NCI-H2196 (cell line): ENCODE data around the gene PRDM2.

ENCODE experiments used
- DNase-seq: peaks from one replicate; lab custom pipeline; 2025; ENCODE audit not compliant: unreplicated experiment; lab: John Stamatoyannopoulos, UW

The PRDM2 gene

DNA sequence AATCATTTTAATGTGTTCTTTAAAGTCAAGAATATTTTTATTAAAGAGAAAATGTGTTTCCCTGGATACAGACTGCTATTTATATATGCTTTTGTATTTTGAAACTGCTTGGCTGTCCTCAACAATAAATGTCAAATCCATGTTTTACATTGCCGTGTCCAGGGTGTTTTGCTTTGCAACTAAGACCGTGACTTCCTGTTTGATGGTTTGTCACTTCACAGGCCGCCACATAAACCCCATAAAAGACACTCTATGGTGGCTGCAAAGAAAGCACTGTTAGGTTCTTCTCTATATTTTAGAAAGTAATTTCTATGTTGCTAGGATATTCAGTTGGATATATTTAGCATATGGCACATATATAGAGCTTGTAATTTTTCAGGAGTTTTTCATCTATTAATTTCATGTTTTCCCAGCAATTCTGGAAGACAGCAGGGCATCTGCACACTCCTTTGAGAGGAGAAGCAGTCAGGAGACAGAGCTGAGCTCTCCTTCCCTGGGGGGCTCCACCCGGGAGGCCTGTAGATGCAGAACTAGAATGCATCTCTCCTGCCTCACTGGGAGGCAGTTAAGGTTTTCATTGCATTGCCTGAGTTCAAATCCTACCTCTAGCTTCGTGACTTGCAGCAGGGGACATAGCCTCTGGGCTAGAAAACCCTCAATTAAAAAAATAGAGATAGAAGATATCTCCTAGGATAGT, 33.1 kb downstream of the PRDM2 start:
- DNase-seq: no peak

DNA sequence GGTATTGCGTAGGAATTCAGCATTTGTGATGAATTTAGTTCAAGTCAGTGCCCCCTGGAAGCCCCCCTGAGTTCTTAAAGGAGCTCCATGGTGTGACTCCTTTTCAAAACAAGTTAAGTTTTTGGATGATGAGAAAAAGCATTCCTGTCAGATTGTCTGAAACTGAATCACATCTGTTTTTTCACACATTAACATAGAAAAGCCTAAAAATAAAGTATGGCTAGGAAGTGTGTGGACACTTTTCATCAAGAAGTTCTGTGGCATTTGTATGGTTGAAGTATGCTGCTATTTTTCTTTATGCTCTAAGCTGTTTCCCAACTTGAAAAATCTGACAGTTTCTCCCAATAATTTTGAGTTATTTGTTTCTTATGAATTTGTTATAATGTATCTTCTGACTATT, 33.7 kb downstream of the PRDM2 start:
- DNase-seq: no peak

DNA sequence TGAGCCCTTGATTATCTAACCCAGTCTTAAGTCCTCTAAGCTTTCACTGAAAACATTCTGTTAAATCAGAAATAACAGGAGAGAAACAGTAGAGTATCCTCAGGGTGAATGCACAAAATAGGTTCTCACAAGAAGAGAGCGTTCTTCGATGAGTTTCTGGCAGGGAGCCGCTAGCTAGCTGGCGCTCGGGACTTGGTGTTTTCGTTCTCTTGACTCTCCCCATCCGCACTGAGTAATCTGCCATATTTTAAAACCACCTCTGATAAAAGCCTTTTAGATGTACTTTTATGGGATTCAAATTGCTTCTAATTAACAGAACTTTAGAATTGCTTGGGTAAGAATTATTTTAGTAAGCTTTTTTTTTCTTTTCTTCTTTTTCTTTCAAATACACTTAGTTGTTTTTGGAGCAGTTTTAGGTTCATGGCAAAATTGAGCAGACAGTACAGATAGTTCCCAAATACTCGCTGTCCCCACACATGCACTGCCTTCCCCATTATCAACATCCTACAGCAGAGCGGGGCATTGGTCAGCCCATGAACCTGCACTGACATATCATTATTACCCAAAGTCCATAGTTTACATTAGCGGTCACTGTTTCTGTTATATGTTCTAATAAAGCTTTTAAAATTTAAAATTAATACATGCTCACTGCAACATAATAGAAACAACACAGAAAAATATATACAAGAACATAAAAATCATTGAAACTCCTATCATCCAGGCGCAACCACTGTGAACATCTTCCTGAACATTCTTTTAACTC, 35.4 kb downstream of the PRDM2 start:
- DNase-seq: no peak

DNA sequence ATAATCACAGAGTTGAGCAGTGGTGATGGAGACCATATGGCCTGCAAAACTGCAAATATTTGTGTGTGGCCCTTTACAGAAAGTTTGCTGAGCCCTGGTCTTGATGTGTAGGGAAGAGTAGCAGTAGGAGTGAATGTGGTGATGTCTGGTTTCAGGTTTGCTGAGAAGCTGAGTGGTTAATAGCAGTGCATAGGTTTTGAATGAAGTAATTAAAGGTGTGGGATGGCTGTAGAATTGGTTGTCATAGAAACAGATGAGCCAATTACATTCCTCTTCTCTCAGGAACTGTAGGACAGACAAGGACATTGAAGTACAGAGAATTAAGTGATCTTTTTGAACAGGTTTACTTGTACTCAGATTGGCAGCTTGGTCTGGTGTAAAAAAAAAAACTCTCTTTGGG, 37.4 kb downstream of the PRDM2 start:
- peak; percentile 14 for DNase-seq

DNA sequence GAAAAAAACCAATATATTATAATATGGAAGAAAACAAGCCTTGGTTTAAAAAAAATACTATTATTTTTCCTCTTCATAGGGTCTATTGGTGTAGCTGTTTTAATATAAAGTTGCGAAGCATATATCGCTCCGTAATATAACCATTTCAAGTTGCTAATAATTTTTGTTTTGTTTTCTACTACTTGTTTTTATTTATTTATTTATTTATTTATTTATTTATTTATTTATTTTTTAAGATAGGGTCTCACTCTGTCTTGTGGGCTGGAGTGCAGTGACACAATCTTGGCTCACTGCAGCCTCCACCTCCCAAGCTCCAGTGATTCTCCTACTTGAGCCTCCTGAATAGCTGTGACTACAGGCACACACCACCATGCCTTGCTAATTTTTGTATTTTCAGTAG, 46.4 kb downstream of the PRDM2 start:
- no peak for DNase-seq

DNA sequence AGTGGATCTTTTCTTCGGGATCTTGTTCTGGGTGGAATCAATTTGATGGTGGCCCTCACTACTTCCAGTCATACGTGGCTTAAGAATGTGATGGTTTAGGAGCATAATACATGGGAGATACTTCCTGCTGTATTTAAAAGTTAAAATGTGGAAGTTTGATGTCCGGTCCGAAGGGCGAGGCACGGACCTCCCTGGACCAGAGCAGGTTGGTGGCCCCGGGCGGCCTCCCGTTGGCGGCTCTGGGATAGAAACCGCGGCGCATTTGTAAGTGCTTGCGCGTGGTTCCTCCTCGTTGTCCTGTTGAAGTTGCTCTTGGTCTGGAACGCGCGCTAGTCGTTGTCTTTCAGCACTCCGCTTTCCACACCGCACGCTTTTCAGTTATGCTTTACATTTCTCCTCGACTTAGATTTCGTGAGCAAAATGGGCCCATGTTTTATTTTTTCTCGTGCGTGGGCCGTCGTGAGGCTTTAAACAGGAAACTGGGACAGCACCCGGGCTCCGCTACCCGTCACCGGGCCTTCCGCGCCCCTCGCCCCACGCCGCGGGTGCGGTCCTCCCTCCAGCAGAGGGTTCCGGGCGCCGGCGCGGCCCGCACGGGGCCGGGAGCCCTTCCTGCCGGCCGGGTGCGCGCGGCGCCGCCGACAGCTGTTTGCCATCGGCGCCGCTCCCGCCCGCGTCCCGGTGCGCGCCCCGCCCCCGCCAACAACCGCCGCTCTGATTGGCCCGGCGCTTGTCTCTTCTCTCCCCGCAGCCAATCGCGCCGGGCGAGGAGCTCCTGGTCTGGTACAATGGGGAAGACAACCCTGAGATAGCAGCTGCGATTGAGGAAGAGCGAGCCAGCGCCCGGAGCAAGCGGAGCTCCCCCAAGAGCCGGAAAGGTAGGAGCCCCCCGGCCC, 48.9 kb downstream of the PRDM2 start:
- DNase-seq: peak; percentile 96

DNA sequence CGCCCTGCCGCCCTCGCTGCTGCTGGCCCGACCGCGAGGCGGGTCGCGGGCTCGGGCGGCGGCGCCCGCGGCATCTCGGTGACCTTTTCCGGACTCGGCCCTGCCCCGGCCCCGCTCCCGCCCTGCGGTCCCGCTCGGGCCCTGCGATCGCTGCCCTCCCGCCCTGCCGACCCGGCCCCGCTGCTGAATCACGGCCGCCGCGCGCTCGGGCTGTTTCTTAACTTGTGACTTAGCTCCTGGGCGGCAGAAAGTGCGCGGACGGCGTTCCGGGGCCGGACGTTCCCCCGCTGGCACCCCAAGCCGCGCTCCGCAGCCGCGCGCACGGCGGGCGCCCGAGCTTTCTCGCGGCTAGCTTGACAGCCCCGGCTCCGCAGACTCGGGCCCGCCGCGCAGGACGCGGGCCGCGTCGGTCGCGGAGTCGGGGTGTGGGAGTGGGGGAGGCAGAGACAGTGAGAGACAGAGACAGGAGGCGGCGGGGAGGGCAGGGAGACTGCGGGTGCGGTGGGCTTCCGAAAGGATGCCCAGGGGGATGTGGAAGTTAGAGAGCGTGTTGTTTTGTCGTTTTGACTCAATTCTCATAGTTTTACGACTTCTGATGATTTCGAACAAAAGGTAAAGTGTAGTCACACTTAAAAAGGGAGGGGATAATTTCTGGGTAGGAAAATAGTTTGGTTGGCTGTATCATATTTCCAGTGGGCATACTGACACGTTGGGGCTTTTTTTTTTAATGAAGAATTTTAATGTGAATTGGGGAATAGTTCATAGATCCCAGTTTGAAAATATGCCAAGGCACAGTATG, 49.8 kb downstream of the PRDM2 start:
- no peak for DNase-seq

DNA sequence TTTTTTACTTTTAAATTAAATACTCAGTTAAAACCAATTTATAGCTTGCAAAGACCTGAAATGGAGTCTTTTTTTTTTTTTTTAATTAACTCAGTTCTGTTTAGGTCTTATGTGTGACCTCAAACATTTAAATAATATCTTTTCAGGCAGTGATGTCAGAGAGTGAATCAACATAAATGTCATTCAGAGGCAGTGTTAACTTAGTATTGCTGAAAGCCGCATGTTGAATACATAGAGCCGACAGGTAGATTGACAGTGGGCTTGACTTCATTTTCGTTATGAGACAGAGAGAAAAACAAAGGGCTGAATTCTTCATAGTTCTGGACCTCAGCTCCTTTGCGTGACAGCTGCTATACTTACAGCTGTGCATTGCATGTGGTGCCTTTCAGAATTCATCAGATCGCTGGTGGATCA, 51.5 kb downstream of the PRDM2 start:
- DNase-seq: no peak

DNA sequence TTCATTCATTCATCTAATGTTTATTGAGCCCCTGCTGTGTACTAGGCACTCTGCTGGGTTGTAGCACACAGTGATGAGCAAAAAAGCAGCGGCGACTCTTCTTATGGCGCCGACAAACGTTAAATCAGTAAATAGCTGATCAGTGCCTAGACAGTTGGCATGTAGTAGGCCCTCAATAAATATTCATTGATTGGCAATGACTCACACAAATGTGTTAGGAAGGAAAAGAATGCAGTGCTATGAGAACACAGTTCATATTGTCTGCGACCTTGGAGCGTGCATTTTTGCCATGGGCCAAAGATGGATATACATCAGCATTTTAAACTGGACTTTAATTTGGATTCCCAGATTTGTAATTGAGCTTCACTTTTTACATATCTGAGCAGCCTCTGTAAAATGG, 52.0 kb downstream of the PRDM2 start:
- DNase-seq: no peak

DNA sequence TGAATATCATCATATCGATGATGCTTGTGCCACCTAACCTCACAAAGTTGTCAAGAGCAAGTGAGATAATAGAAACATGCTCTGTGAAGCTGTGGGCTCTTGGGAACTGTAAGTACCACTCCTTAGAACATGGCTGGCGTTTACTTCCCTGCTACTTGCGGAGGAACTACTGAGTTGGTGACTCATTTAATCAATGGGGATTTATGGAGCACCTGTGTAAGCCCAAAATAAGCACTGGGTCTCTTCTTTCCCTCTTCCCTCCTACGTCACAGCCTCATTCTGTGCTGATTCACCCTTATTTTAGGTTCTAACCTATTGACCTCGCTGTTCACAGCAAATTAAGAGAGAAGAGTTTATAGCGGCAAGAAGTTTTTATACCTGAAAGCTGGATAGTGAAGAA, 52.9 kb downstream of the PRDM2 start:
- DNase-seq: no peak

DNA sequence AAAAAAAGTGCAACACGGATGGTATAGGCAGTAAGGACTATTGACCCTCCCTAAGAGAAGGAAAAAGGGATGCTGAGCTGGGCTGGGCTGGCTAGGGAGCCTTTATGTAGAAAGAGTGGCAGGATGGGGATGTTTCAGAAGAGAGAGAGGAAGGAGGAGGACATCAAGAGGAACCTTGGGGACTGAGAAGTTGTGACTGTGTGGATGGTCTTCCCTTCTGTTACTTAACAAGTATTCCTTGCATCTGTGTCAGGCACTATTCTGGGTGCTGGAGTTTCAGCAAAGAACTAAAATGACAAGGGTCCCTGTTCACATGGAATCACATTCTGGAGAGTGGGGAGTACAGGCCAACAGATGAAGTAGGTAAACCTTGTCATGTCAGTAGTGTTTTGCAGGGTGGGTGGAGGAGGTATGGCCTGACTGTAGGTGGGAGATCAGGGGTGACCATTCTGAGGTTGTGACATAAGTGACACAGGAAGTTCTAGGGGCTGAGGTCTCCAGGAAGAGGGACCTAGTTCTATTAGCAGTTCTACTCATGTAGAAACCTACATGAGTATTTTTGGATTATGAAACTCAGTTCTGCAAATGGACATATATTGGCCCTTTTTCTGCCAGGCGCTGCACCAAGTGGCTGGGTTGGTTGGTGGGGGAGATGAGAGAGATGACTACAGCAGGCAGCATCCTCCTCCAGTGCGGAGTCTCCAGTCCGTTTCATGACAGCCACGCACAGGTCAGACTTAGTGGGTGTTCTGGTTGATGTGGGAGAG, 53.8 kb downstream of the PRDM2 start:
- DNase-seq: no peak

DNA sequence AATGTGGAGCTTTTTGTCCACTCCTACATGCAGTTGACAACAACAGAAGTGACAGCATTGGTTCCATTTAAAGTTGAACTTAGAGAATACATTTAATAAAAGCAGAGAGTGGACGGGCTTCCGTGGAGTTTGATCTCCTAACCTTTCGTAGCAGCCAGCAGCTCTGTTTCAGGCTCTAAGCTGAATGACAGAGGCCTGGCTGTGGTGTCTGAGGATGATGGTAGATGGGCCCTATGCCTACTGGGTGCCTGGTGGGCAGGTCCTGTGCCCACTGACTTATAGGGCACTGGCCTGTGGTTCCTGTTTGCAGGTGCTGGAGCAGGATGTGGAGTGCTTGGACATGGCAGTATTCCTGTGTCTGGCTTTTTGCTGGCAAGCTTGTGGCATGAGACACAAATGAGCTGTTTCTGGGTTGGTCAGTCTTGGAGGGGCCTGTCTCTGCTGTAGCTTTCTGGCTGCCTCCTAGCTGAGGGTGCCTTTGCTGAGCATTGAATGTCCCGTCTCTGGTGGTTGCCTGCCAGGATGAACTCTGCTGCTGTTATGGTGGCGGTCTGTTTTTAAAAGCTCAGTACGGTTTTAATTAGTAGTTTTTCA, 54.6 kb downstream of the PRDM2 start:
- DNase-seq: no peak

DNA sequence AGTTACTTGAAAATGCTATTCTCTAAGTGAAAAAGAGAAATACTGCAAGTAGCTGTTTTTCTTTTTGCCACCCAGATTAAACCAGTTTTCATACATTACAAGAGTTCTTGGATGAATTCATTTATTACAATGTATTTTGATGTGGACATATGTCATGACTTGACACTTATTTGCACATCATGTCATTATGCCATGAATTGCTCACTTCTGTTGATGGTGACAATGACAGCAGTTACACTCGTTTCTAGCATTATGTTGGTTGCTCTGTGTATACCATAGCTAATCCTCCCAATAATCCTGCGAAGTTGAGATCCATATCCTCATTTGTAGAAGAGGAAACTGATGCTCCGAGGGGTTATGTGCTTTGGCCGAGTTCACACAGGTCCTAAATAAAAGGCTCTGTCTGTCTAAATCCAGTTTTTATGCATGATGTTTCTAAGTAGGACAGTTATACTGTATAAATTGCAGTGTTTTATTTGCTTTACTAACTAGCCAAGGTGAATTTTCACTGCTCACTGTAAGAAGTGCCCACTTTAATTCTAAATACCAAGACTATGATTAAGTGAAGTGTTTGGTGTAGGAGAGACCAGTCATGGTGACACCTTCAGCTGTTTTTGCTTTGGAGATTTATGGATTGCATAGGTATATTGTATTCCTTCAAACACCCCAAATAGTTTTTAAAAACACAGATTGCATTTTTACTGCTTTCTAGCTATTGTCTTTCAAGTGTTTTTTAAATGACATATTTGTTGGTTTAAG, 56.7 kb downstream of the PRDM2 start:
- no peak for DNase-seq

DNA sequence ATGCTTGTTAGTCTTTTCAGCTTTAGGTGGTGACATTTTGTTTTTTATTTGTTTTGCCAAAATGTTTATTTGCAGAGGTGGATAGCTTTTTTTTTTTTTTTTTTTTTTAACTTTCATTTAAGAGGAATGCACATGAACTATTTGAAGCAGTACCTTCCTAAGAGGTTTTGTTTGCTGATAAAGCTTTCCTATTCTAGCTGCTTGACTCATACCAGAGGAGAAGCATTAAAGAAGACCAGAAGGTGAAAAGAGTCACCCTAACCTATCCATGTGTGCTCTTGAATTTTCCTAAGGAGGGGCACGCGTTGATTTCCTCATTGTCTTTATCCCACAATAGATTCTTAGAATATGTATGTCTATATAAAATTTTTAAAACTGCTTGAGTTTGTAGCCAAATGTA, 57.7 kb downstream of the PRDM2 start:
- DNase-seq: no peak

DNA sequence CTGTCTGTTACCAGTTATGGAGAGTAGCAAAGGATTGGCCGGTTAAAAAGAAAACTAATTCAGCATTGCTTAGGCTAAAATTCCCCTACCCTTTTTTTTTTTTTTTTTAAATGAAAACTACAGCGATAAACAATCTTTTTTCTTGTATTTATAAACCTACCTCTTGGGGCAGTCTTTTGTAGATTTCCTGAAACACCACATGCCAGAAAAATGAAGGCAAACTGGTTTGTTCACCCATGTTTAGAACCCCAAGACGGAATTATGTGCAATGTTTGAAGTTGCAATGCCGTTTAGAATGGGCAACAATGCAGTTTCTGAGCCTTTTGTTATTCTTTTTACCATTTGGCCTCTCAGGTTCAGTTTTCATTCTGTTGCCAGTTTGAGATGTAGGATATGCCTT, 59.1 kb downstream of the PRDM2 start:
- peak; percentile 27 for DNase-seq

DNA sequence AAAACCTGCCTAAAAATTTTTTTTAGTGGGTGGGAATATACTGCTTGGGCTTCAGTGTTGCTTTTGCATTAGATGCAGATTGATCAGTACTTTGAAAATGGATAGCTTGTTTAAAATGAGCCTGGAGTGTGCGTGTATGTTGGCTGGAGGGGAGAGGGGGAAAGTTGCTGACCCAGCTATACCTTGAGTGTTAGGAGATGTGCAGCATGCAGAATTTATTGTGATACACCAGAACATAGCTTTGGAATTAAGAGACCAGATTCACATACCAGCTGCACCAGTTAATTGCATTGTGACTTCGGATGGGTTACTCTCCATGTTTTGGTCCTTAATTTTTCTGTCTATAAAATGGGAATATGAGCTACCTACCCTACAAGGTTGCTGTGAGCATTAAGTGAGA, 60.4 kb downstream of the PRDM2 start:
- DNase-seq: no peak

DNA sequence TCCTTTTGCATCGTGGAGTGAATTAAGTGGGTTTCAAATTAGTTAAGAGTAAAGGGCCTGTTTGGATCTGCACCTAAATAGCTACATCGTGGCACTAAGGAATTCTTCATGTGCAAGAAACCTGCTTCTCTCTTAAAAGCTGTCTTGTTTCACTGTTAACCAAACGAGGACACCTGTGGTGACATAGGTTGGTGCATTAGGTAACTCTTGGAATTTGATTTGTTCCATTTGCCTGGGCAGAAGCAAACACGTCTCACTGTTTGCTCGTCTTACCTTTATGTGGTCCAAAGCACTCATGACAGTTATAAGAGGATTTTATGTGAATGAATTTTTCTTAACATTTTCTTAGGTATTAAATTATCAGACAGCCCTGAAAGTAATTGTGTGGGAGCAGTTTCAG, 60.9 kb downstream of the PRDM2 start:
- no peak for DNase-seq

DNA sequence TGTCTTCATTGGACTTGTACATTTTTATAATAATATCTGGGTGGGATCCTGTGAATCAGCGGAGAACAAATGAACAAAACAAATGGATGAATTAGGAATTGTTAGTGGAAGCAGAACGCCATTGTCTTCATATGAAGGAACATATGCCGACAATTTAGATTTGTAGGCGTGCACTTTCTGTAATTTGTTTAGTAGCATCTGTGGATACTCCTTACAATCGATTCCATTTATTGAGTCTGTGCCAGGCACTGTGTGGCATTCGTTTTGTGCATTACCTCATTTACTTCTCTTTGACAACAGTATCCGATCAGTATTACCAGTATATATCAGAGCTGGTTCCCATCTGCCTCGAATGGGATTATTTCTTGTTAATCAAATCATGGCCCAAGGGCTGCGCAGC, 61.9 kb downstream of the PRDM2 start:
- no peak for DNase-seq

DNA sequence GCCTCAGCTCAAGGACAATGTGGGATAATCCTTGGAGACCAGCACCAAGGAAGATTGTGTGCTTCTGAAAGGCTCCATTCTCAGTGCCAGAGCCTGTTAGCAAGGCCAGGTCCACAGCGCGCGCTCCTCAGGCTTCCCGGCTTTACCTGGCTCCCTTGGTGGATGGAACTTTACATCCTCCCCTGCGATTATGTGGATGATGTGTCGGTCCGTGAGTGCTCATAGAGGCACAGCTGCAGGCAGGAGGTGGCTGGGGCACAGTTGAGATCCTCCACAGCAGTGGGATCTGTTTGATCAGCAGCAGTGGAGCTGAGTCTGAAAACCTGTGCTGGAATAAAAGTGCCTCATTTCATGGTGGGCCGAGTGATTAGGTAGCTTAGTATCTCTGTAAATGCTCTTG, 62.7 kb downstream of the PRDM2 start:
- no peak for DNase-seq
